ENCODE data around the gene MYO3A. TPM values are rescaled to one million over a fixed set of nuclear protein-coding genes. Genes with fewer than 3 reads are reported as not detected.

Gene MYO3A
- total and polyA plus RNA-seq, 2 donors (not counting 3 experiments of a cell fraction or from before 2014, with no cell fraction given), result not detected

GRCh38 chr10:26232174-26232573, 298.1 kb downstream of the MYO3A start:
- POLR2A ChIA-PET, result no interaction called here
- H3K4me3 ChIP-seq (replicated peaks in 1 of 3; ENCODE audit: insufficient read depth in 1 of 3, low read depth in 1 of 3, low read length in 3 of 3), result no peak overlapping the region
- H4K20me1 ChIP-seq (replicated peaks; ENCODE audit: control insufficient read depth, extremely low read depth, insufficient read depth, low read length), result no peaks in the 10 kb centered on the region
- H3K4me2 ChIP-seq (ENCODE audit: insufficient read depth, low read length), result no peak overlapping the region
- CTCF ChIA-PET, result no interaction called here
- dilution Hi-C loops (cut with MboI; ENCODE audit: extremely low pct_ligation_motif_present, low sequenced_read_pairs), result no loop called here
- H3K79me2 ChIP-seq (ENCODE audit: control insufficient read depth, insufficient read depth, low read length), result no peaks in the 10 kb centered on the region
- H3K27me3 ChIP-seq (ENCODE audit: control insufficient read depth in 2 of 2, insufficient read depth in 2 of 2, low read length in 2 of 2), result no peaks in the 10 kb centered on the region
- TF ChIP-seq, protein P1, sequence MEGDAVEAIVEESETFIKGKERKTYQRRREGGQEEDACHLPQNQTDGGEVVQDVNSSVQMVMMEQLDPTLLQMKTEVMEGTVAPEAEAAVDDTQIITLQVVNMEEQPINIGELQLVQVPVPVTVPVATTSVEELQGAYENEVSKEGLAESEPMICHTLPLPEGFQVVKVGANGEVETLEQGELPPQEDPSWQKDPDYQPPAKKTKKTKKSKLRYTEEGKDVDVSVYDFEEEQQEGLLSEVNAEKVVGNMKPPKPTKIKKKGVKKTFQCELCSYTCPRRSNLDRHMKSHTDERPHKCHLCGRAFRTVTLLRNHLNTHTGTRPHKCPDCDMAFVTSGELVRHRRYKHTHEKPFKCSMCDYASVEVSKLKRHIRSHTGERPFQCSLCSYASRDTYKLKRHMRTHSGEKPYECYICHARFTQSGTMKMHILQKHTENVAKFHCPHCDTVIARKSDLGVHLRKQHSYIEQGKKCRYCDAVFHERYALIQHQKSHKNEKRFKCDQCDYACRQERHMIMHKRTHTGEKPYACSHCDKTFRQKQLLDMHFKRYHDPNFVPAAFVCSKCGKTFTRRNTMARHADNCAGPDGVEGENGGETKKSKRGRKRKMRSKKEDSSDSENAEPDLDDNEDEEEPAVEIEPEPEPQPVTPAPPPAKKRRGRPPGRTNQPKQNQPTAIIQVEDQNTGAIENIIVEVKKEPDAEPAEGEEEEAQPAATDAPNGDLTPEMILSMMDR (IDR thresholded peaks at IDR 0.05; ENCODE audit: extremely low read depth in 1 of 2, insufficient read depth in 1 of 2, low read depth in 1 of 2, low read length in 2 of 2), result no peak
- TF ChIP-seq EZH2 (IDR thresholded peaks at IDR 0.05; ENCODE audit: borderline replicate concordance, low read depth, low read length, severe bottlenecking) (no peak), JUN (IDR thresholded peaks at IDR 0.05; ENCODE audit: borderline replicate concordance, insufficient read depth, insufficient read length, low read depth) (no peak)
- no peak overlapping the region for H3K9ac ChIP-seq (replicated peaks; ENCODE audit: extremely low read depth, insufficient read depth, low read length)
- H3K9me3 ChIP-seq (replicated peaks; ENCODE audit: control insufficient read depth, insufficient read depth, low read length), result no peaks in the 10 kb centered on the region
- no peaks in the 10 kb centered on the region for H3K9me1 ChIP-seq (replicated peaks; ENCODE audit: control insufficient read depth, extremely low read depth, insufficient read depth, low read length)
- intact Hi-C loops (cut with micrococcal nuclease), result no loop called here
- no peak overlapping the region for H2AFZ ChIP-seq (ENCODE audit: low read depth, low read length)
- FAIRE-seq (peak; percentile 59), DNase-seq (ENCODE audit: low read depth, low spot score) (no peak)
- BruUV-seq (replicated peaks), result no TSS peak
- H3K27ac ChIP-seq (ENCODE audit: insufficient read depth, low read depth, low read length), result no peak overlapping the region
- no peaks in the 10 kb centered on the region for H3K36me3 ChIP-seq (ENCODE audit: control insufficient read depth in 2 of 2, extremely low read depth in 1 of 2, insufficient read depth in 2 of 2, low read length in 2 of 2)
- no peaks in the 10 kb centered on the region for H3K4me1 ChIP-seq (ENCODE audit: control insufficient read depth, extremely low read depth, insufficient read depth, low read length)

- Histone ChIP-seq H3K27ac (ENCODE audit: insufficient read depth, low read depth, low read length) (no peak overlapping the region), H3K4me2 (ENCODE audit: insufficient read depth, low read length) (no peak overlapping the region), H3K36me3 (ENCODE audit: control insufficient read depth in 2 of 2, extremely low read depth in 1 of 2, insufficient read depth in 2 of 2, low read length in 2 of 2) (no peaks in the 10 kb centered on the region), H3K9ac (replicated peaks; ENCODE audit: extremely low read depth, insufficient read depth, low read length) (no peak overlapping the region), H3K79me2 (ENCODE audit: control insufficient read depth, insufficient read depth, low read length) (no peaks in the 10 kb centered on the region), H3K27me3 (ENCODE audit: control insufficient read depth in 2 of 2, insufficient read depth in 2 of 2, low read length in 2 of 2) (no peaks in the 10 kb centered on the region), H4K20me1 (replicated peaks; ENCODE audit: control insufficient read depth, extremely low read depth, insufficient read depth, low read length) (no peaks in the 10 kb centered on the region), H3K9me3 (replicated peaks; ENCODE audit: control insufficient read depth, insufficient read depth, low read length) (peaks cover 3% of the 10 kb centered on the region), H3K4me3 (replicated peaks in 1 of 3; ENCODE audit: insufficient read depth in 1 of 3, low read depth in 1 of 3, low read length in 3 of 3) (no peak overlapping the region), H2AFZ (ENCODE audit: low read depth, low read length) (no peak overlapping the region), H3K9me1 (replicated peaks; ENCODE audit: control insufficient read depth, extremely low read depth, insufficient read depth, low read length) (no peaks in the 10 kb centered on the region), H3K4me1 (ENCODE audit: control insufficient read depth, extremely low read depth, insufficient read depth, low read length) (no peaks in the 10 kb centered on the region)
- DNase-seq (ENCODE audit: low read depth, low spot score), result no peak
- no TSS peak for BruUV-seq (replicated peaks)
- ChIA-PET POLR2A (no interaction called here), CTCF (no interaction called here)
- dilution Hi-C loops (cut with MboI; ENCODE audit: extremely low pct_ligation_motif_present, low sequenced_read_pairs), result no loop called here
- intact Hi-C loops (cut with micrococcal nuclease), result no loop called here
- TF ChIP-seq EZH2 (IDR thresholded peaks at IDR 0.05; ENCODE audit: borderline replicate concordance, low read depth, low read length, severe bottlenecking) (no peak), MYC (IDR thresholded peaks at IDR 0.05; ENCODE audit: low read depth, low read length) (no peak), POLR2AphosphoS5 (IDR thresholded peaks at IDR 0.05; ENCODE audit: insufficient read depth, low read depth, low read length) (no peak), POLR2A (IDR thresholded peaks at IDR 0.05; ENCODE audit: low read depth, low read length) (no peak), GATA2 (IDR thresholded peaks at IDR 0.05; ENCODE audit: insufficient read depth, insufficient read length, low read depth, low read length) (no peak), JUN (IDR thresholded peaks at IDR 0.05; ENCODE audit: borderline replicate concordance, insufficient read depth, insufficient read length, low read depth) (no peak), FOS (IDR thresholded peaks at IDR 0.05; ENCODE audit: borderline replicate concordance, insufficient read depth, low read length) (no peak)
- TF ChIP-seq, protein P2, sequence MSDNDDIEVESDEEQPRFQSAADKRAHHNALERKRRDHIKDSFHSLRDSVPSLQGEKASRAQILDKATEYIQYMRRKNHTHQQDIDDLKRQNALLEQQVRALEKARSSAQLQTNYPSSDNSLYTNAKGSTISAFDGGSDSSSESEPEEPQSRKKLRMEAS (IDR thresholded peaks at IDR 0.05; ENCODE audit: insufficient read depth, insufficient read length), result no peak
- TF ChIP-seq, protein P1 (IDR thresholded peaks at IDR 0.05; ENCODE audit: extremely low read depth in 1 of 2, insufficient read depth in 1 of 2, low read depth in 1 of 2, low read length in 2 of 2), result no peak
- FAIRE-seq, result no peak
Observed at GRCh38 chr10:26235761-26236160, 301.7 kb downstream of the MYO3A start.

Data from endothelial cell of umbilical vein (primary cell).